Stimulated activated CD4-positive, alpha-beta T cell treated with anti-CD3 and anti-CD28 coated beads, Interleukin-15, amount 100 ng/mL, for 48 hours (primary cell): ENCODE data around the gene GPR84.

ENCODE experiments used
- DNase-seq, 2 donors: peaks; one replicate each; pipeline ENCODE4 v3.0.0-alpha.2; 2020; ENCODE audit warnings: low read depth in 2 of 2

GPR84 gene

DNA sequence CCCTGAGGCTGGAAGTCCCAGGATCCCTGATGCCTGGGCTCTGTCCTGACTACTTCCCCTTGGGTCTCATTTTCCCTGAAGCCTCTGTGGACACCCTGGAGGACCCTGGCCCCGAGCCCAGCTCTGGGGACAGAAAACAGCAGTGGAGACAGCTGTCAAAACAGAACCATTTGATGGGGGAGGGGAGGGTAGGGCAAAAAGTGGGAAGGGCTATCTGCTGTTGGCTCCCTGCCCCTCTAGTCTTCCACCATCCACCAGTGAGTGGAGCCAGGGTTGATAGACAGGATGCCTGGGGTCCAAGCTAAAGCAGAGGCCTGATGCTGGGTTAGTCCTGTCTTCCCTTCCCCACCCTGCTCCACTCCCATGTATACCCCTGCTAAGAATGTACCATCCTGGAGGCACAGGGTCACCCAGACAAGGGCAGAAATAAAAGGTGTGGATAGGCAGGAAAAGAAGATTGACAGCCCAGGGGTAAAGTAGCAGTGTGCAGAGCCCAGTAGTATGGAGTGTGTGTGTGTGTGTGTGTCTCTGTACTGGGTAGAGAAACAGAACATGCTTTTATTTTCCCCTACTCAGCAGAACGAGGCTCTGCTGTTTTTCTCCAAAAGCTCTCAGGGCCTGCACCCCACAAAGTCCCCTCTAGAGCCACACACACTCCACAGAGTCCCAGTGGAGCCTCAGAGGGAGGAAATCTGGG is 10.4 kb upstream of the GPR84 start:
- no peak for DNase-seq

DNA sequence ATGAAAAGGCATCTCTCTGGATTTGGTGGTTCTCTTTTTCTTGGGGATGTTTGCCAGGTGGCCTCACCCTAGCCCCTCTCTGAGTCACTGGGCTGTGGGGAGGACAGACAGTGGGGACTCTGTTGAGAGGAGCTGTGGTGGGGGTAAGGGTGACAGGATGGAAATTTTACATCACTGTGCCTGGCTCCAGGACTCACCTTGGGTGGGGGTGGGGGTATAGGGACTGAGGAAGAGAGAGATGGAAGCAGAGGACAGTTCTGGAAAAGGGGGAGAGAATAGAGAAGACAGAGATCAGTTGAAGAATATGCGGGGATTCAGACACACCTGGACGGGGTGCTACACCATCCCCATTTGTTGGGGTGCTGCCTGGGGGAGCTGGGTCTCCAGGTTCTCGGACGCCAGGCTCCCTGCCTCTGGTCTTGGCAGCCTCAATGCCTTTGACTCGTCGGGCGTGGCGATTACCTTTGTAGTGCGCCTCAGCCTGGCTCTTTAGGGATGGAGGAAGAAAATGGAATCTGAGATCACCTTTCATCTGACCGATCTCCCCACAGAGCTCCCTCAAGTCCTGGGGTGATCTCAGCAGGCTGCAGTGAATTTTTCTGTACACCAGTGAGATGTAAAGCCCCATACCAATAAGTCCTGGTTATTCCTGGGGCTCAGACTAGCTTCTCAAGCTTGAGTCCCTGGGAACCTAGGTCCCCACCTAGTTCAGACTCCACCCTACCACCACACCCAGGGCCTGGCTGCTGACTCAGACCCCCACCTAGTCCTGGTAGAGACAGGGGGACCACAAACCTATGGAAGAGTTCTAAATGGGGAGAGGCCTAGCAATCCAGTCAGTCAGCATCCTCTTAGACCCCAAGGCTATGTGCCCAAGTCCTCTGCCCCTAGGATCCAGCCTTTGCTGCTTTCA is 9.6 kb upstream of the GPR84 start:
- no peak for DNase-seq

DNA sequence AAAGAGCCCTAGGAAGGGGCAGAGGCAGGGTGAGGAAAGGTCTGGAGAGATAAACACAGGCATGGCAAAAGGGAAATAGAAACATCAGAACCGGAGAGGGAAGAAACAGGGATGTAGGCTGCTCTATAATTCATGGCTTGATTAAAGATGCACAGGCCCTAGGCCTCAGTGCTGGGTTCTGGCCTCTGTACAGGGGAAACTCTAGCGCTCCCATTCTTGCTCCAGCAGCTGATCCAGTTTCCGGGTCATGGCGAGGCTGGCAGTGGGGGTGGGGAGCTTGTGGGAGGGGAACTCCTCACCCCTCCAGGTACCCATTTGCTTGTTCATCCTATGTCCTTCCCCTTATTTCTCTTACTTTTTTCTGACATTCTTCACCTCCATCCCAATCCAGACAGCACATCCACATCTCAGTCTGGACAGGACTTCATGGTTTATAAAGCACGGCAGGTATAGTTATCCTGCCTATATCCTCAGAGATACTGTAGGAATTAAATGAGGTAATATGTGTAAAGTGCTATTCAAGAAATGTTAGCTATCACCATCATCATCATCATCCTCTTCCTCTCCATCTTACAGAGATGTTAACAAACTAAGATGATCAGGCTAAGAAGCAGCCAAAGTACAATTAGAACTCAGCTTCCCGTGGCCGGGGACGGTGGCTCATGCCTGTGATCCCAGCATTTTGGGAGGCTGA is 8.0 kb upstream of the GPR84 start:
- DNase-seq: no peak

DNA sequence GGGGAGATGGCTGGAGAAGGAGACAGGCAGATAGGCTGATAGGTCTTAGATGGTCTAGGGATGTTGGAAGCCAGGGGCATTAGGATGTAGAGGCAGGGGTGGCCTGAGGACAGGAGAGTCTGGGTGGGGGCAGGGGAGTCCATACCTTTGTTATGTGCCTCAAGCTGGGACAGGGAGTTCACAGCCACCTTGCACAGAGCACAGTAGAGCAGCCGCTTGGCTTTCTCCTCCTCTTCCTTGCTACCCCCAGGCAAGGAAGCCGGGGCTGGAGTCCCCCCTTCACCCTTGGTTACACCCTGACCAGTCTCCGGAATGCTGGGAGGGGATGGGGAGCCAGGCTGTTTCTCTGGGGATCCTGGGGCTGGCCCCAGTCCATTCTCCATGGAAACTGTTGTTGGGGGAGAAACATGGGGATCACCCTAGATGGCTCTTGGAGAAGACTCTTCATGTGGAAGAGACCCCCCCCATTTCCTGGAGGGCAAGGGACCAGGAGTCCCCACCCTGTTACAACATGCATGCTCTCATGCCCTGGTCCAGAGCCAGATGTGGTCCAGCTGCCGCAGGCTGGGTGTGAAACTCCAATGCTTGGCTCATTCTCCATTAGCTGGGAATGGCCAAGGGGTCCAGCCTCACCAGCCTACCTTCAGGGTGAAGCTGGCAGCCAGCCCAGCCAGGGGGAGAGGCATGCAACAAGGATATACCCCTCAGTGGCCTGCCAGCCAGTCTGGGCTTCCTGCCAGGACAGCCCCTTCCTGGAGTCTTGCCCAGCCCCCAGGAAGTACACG is 7.2 kb upstream of the GPR84 start:
- no peak for DNase-seq

DNA sequence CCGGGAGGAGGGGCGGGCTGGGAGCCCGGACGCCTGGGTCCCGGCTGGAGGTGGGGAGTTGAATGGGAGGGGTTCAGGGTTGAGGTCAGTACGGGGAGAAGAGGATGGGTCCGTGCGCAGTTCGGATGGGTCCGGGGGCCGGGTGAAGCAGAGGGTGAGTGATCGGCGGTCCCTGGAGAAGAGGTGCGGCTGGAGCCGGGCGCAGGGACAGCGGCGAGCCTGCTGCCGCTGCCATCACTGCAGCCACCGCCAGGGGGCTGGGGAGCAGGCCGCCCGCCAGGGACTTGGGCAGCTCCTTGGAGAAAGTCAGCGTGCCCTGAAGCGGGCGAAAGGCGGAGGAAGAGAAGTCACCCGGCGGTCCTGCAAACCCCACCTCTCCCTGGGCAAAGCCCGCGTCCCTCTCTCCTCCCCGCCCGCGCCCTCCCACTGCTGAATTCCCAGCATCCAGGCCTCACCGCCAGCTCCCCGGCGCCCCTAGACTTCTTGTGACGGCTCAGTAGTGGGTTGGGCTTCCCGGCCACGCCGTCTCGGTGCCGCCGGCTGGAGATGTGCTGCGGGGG is 6.0 kb upstream of the GPR84 start:
- DNase-seq: peak in 1 of 2 donors; percentile 31

DNA sequence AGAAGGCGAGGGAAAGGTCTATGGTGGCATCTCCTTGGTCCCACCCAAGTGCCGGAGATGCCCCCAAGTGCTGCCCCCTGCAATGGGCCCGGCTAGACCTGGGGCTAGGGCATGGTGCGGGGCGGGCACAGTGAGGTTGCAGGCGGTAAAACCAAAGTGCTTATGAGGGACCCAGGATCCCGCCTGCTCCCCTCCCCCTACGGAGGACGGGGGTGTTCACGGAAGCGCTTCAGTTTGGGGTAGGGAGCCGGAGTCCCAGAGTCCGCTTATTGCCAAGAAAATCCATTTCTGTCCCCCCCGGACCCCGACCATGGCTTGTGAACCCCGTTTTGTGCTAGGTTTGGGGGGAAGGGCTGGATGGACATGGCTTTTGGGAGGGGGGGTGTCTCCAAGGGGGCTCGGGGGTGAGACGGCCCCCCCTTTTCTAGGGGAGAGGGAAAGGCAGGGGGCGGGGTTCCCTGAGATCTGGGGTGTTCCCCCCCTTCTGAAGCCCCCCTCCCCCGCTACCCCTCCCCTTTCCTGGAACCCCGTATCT is 5.4 kb upstream of the GPR84 start:
- no peak for DNase-seq

DNA sequence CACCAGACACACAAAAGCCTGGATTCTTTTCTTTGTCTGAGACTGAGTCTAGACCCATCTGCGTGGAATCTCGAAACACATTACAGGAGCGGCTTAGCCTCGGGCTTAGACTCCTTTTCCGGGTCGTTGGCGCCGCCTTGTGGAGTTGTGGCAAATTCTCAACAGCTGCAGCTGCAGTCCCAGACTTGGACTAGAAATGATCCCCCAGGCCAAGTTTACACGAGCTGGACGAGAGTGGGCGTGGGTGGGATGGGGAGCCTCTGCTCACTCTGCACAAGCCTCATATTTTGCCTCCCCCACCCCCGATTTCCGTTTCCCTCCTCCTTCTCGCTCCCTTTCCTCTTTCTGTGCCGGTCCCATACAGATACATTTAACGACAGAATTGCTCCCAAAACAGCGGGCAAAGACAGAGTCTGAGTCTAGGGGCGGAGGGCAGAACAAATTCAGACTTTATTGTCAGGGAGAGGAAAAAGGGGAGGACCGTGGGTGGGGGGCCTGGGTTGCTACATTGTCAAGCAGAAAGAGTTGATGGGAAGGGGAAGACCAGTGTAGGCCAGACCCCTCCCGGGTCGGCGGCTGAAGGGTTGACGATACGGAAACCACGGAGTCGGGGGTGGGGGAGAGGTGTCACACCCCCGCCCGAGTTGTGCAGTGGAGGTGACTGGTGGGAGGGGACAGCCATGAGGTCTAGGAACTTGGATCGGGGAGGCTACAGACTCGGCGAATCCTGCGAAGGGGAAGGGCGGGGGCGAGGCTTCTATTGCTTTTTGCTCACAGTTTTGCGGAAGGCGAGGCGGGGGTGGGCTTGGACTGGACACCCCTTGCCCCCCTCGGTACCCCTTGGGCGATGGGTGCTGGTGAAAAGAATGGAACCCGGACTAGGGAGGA is 4.7 kb upstream of the GPR84 start:
- peak; percentile 74 to 87 for DNase-seq

DNA sequence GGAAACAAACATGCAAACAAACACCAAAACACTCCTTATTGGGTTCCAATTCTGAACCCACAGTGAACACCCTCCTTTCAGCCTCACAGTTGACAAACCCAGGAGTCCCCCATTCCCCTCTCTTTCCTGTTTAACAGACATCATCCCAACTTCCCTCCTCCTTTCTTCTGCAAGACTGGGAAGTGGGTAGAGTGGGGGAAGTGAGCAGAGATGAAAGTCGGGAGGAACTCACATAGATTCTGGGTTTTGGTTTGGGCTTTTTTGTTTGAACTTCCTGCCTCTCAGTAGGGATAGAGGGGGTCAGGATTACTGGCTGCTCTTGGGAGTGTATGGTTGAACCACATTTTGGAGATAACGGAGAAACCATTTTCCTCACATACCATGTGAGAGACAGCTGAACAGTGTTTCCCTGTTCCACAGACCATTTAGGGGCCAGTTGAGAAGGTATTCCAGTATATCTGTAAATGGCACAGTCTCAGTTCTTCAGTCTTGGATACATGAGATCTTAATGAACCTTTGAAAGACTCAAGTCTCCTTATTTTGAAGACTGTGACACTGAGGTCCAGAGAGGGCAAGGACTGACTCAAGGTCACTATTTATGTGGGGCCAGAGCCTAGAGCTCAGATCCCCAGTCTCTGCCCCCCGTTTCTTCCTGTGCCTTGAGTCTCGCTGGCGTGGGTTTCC is 3.9 kb upstream of the GPR84 start:
- DNase-seq: no peak

DNA sequence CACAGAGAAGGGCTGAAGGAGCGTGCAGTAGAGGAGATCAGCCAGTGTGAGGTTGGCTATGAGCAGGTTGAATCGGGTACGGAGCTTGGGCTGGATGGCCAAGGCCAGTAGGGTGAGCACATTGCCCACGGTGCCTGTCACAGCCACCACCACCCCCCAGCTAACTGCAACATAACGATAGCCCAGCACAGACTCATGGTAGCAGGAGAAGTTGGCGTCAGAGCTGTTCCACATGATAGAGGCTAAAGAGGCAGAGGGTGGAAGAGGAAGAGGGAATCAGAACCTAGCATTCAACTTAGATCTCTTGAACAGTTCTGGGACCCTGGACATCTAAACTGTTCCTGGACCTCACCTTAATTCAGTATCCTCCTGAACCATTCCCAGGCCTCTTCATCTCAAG is 668 bp downstream of the GPR84 start:
- no peak for DNase-seq

DNA sequence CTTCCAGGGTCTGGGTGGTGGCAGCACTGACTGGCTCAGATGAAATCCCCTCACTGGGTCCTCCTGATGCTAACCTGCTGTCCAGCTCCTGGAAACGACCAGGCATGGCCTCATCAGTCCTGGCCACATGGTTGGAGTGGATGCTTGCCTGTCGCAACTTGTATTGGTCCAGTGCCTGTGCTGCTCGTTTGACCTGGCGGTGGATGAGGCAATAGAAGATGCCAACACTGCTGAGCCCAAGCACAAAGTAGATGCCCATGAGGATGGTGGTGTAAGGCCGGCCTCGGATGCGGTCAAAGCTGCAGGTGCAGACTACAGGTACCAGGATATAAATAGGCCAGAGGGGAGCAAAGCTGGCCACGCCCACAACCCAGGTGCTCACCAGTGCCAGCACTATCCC is 1.2 kb downstream of the GPR84 start:
- no peak for DNase-seq

DNA sequence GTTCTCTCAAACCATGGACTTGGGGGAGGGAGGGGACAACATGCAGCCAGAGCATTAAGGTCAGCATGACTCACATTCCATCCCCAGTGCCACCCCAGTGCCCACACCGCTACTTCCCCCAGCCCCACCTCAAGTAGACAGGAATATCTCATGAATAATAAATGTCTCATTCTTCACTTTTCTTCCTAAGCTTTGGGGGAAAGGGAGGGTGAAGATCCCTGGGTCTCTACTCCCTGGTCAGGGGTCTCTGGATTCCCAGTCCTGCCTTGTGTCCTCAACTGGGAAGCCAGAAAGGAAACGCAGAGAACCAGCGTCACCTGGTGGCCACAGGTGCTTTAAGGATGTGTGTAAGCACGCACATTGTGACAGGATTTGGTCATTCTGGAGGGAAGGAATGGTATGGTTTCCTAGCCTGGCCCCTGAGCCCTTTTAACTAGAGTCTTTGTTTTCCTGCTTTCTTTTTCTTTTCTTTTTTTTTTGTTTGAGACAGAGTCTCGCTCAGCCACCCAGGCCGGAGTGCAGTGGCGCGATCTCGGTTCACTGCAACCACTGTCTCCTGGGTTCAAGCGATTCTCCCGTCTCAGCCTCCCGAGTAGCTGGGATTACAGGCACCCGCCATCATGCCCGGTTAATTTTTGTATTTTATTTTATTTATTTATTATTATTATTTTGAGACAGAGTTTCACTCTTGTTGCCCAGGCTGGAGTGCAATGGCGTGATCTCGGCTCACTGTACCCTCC is 3.4 kb downstream of the GPR84 start:
- peak in 1 of 2 donors; percentile 55 for DNase-seq

DNA sequence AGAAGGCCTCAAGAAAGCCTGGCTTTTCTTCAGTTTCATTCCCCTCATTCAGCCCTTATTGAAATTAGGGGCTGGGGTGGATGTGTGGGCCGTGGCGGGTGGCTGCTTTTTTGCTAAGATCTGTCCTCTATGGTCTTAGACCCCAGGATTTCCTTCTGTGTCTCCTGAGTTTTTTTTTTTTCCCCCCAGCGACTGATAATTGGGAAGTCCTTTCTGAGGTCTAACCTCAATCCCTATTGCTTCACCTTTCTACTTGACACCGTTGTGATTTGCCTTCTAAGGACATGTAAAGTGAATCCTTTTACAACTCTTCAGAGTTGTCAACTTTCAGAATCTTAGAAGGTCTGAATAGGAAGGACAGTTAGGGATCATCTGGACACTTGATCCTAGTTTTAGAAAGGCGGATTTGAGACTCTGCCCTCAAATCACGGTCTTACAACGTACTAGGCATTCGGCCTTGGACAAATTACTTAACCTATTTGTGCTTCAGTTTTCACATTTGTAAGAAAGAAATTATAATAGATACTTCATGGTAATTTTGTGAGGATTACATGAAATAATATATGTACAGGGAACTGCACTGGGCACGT is 4.4 kb downstream of the GPR84 start:
- no peak for DNase-seq

DNA sequence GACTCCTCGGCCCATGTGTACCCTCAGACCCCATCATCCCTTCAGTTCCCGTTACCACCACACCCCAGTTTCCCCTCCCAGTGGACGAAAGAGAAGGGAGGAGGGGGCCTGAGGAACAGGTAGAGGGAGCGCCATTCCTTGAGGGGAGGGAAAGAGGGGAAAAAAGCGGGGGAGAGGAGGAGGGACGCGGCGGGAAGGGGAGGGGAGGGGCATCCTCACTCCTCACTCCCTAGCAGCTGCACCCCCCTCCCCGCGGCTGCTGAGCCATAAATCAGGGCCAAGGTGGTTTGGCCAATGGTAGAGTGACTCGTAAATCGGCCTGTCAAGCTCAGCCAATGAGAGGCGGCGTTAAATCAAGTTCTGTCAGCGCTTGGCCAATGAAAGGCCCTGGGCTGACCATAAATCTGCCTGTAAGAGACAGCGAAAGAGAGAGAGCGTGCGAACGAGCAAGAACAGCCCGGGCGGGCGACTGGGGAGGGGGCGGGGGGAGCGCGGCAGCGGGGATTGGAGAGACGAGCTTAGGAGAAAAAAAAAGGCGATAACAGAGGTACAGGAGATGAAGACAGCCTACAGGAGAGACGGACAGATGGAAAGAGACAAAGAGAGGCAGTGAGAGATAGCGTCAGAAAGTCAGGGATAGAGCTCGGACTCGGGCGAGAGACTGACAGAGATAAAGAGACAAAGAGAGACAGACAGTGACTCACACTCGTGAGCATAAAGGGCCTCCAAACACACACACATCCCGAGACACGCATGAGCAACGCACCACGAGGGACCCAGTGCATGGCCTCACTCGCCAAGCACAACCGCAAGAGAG is 5.1 kb downstream of the GPR84 start:
- peak; percentile 88 to 90 for DNase-seq

DNA sequence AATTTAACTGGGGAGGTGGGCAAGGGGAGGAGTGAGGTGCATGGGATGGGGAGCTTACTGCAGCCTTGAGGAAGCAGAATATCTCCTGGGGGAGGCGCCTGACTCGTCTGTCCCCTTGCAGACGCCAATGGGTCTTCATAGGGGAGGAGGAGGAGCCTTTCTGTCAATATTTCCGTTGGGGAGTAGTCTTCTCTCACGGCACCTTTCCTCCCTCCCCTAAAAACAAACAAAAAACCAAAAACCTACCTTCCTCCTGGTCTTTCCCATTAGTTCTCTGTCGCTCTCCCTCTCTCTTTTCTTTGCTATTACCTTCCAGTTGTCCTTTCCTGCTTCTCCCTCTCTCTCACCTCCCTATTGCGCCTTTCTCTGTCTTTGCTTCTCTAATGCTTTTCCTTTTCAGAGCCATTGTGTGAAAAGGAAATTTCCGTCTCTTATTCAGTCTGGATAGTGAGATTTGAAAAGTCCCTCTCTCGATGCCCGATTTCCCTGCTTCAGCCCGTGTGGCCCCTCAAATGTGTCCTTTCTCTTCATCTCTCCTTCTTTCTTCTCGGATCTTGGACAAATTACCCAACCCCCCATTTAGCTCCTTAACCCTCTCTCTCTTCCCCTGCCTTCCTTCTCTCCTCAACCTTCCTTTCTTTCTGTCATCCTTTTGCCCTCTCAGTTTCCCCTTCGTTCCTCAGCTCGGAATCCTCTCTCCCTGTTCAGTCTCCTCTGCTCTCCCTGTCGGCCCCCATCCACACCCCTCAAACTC is 5.9 kb downstream of the GPR84 start:
- no peak for DNase-seq

DNA sequence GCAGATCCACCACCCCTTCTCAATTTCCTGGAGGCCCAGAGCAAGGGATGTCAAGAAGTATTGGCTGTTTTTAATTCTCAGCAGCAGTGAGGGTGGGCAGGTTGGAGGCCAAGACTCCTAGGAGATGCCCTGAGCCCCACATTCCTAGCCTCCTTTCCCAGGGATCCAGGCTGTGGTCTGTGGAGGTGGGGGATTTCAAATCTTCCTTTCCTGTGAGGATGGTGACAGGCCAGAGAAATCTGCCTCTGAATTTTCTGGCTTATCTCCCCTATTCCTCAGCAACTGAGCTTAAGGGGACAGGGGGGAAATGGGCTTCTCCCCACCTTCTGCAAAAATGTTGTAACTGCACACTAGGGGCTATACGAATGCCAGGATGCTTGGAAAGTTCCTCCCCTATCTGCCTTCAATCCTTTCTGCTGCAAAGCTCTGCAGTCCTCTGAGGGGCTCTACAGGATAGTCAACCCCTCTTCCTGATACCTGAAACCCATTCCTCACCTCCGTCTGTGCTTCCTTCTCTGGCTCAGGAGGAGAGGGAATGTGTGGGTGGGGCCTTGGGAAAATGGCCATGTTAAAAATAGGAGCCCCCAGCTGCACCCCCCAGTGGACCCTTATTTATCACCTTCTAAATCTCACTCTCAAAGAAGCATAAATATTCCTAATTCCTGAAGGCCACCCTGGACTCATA is 6.6 kb downstream of the GPR84 start:
- no peak for DNase-seq

DNA sequence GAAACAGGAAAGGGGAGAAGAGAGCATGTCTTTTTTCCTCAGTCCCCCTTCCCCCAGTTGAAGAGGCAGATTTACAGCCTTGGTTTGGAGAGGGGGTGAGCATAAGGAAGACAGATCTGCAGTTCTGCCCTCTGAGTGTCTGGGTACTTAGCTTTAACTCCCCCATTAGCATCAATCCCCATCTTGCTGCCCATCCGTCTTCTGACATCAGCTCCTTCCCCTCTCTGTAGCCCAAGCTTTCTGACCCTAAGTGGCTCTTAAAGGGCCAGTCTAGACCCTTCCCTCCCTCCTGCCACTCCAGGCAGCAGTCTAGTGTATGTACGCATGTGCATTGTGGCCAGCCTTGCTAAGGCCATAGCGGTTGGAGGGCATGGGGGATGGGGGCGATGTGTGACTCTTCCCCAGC is 7.3 kb downstream of the GPR84 start:
- DNase-seq: no peak
